Breast epithelium (tissue), 4 donors: ENCODE results near the gene PLEKHA5. TPM values are rescaled to one million over a fixed set of nuclear protein-coding genes. Genes with fewer than 3 reads are reported as not detected.
A peak's percentile ranks its signal among the peaks of the same experiment; 100 is the strongest.

Source experiments
- DNase-seq, 2 donors: peaks; one replicate each; pipeline ENCODE4 v3.0.0-alpha.2; 2019; ENCODE audit warnings: low spot score in 2 of 2
- H3K27ac ChIP-seq, 2 donors: fragments of 200-600 bp; sonication (generic) in 1 of 2; one replicate each; pipeline ENCODE4 v1.5.1; 2016 to 2019; ENCODE audit warnings: mild to moderate bottlenecking in 1 of 2
- H3K27me3 ChIP-seq, 2 donors: fragments of 200-600 bp; sonication (generic) in 1 of 2; one replicate each; pipeline versions ENCODE4 v1.5.1 to v1.6.0; 2017 to 2019; ENCODE audit warnings: control low read depth in 1 of 2, mild to moderate bottlenecking in 1 of 2
- H3K36me3 ChIP-seq: fragments of 200-600 bp; one replicate; pipeline ENCODE4 v1.5.1; 2019
- H3K4me1 ChIP-seq, 2 donors: fragments of 200-600 bp; sonication (generic); one replicate each; pipeline ENCODE4 v1.5.1; 2016 to 2019; ENCODE audit warnings: control low read depth in 1 of 2
- H3K4me3 ChIP-seq, 3 donors: fragments of 200-600 bp; sonication (generic); 1 replicate in 2 of 3; 2 replicates in 1 of 3; pipeline ENCODE4 v1.5.1; 2016 to 2019; ENCODE audit warnings: mild to moderate bottlenecking in 3 of 3, moderate library complexity in 2 of 3
- H3K9me3 ChIP-seq, 2 donors: fragments of 200-600 bp; sonication (generic) in 1 of 2; one replicate each; pipeline ENCODE4 v1.5.1; 2016 to 2019; ENCODE audit warnings: control low read depth in 1 of 2
- CTCF ChIP-seq, 3 donors: fragments of 450-650 bp; IDR thresholded peaks; one replicate each; pipeline ENCODE4 v1.5.1; 2016 to 2017; ENCODE audit warnings: antibody characterized with exemption in 3 of 3, mild to moderate bottlenecking in 3 of 3, moderate library complexity in 3 of 3
- POLR2A ChIP-seq: fragments of 450-650 bp; IDR thresholded peaks from one replicate; pipeline ENCODE4 v1.6.1; 2016; ENCODE audit warnings: antibody characterized with exemption, mild to moderate bottlenecking, moderate library complexity
- POLR2AphosphoS5 ChIP-seq, 3 donors: sonication (generic); formaldehyde crosslinking; IDR thresholded peaks; one replicate each; pipeline ENCODE4 v1.6.1; 2017; ENCODE audit warnings: antibody characterized with exemption in 3 of 3
- intact Hi-C: fragments of 100-400 bp; cut with DNase I; formaldehyde crosslinking; loops from one replicate; pipeline ENCODE4 v1.15.1; 2023; ENCODE audit warnings: low total_unique reads
- total RNA-seq, 3 donors: library from RNA; depleted of rRNA; stranded (reverse); fragments of >200 nt; gene quantifications; one replicate each; pipeline ENCODE4 v1.1.0, GENCODE V29; 2016

PLEKHA5 gene
- total RNA-seq, 3 donors from 2014 or later, result 21.1 to 55.5 (median 49.8) TPM

GRCh38 chr12:19234981-19235871, 105.7 kb downstream of the PLEKHA5 start:
- no peaks in the 10 kb centered on the region for H3K36me3 ChIP-seq
- DNase-seq, result no peak
- intact Hi-C loops, result no loop called here
- peak overlapping the region; percentile 17 to 39 for H3K27ac ChIP-seq
- no peaks in the 10 kb centered on the region for H3K4me1 ChIP-seq
- H3K27me3 ChIP-seq, result no peaks in the 10 kb centered on the region
- TF ChIP-seq CTCF (IDR thresholded peaks at IDR 0.05) (no peak), POLR2A (no peak), POLR2AphosphoS5 (IDR thresholded peaks at IDR 0.05) (no peak)
- no peak overlapping the region for H3K4me3 ChIP-seq
- H3K9me3 ChIP-seq, result peaks cover 6 to 7% of the 10 kb centered on the region in 2 donors

- no peak for TF ChIP-seq POLR2A
- TF ChIP-seq POLR2AphosphoS5 (IDR thresholded peaks at IDR 0.05), result no peak
- TF ChIP-seq CTCF (IDR thresholded peaks at IDR 0.05), result no peak
- H3K27ac ChIP-seq, result peak overlapping the region in 1 of 2 donors; percentile 39
- H3K4me1 ChIP-seq, result no peaks in the 10 kb centered on the region
- H3K27me3 ChIP-seq, result no peaks in the 10 kb centered on the region
- no peaks in the 10 kb centered on the region for H3K36me3 ChIP-seq
- DNase-seq, result no peak
- no peak overlapping the region for H3K4me3 ChIP-seq
- intact Hi-C loops, result no loop called here
- no peaks in the 10 kb centered on the region for H3K9me3 ChIP-seq
Observed at GRCh38 chr12:19236656-19237055, 107.1 kb downstream of the PLEKHA5 start.

- DNase-seq, result no peak
- Histone ChIP-seq H3K4me3 (no peak overlapping the region), H3K27me3 (no peaks in the 10 kb centered on the region), H3K27ac (no peak overlapping the region), H3K36me3 (no peaks in the 10 kb centered on the region), H3K9me3 (no peaks in the 10 kb centered on the region), H3K4me1 (no peaks in the 10 kb centered on the region)
- intact Hi-C loops, result no loop called here
- no peak for TF ChIP-seq POLR2AphosphoS5 (IDR thresholded peaks at IDR 0.05)
- TF ChIP-seq POLR2A, result no peak
- TF ChIP-seq CTCF (IDR thresholded peaks at IDR 0.05), result no peak
Observed at GRCh38 chr12:19238540-19238939, 109.0 kb downstream of the PLEKHA5 start.

- intact Hi-C loops, result no loop called here
- no peak for TF ChIP-seq POLR2AphosphoS5 (IDR thresholded peaks at IDR 0.05)
- TF ChIP-seq CTCF (IDR thresholded peaks at IDR 0.05), result no peak
- TF ChIP-seq POLR2A, result no peak
- DNase-seq, result no peak
- H3K27ac ChIP-seq, result no peak overlapping the region
- no peaks in the 10 kb centered on the region for H3K9me3 ChIP-seq
- H3K27me3 ChIP-seq, result no peaks in the 10 kb centered on the region
- H3K4me1 ChIP-seq, result no peaks in the 10 kb centered on the region
- H3K36me3 ChIP-seq, result no peaks in the 10 kb centered on the region
- H3K4me3 ChIP-seq, result no peak overlapping the region
Observed at GRCh38 chr12:19239102-19239501, 109.6 kb downstream of the PLEKHA5 start.

- TF ChIP-seq CTCF (IDR thresholded peaks at IDR 0.05), result no peak
- no peak for TF ChIP-seq POLR2AphosphoS5 (IDR thresholded peaks at IDR 0.05)
- TF ChIP-seq POLR2A, result no peak
- H3K27me3 ChIP-seq, result no peaks in the 10 kb centered on the region
- no peak overlapping the region for H3K27ac ChIP-seq
- H3K36me3 ChIP-seq, result no peaks in the 10 kb centered on the region
- intact Hi-C loops, result no loop called here
- no peak for DNase-seq
- H3K4me3 ChIP-seq, result no peak overlapping the region
- H3K4me1 ChIP-seq, result no peaks in the 10 kb centered on the region
- no peaks in the 10 kb centered on the region for H3K9me3 ChIP-seq
Observed at GRCh38 chr12:19239616-19240234, 110.2 kb downstream of the PLEKHA5 start.
